Ovary (tissue), 9 donors: ENCODE results near the gene ACER3. TPM values are rescaled to one million over a fixed set of nuclear protein-coding genes. Genes with fewer than 3 reads are reported as not detected.
"Not testable (repeated sequence)": the region's sequence is repeated elsewhere in the genome, so short reads cannot be mapped to it uniquely, and the experiment has no call there.

ENCODE experiments used
- DNase-seq, 5 donors: peaks; one replicate each; pipeline ENCODE4 v3.0.0-alpha.2; 2019 to 2020
- H3K27ac ChIP-seq, 2 donors: fragments of 200-600 bp; one replicate each; pipeline versions ENCODE4 v1.5.1 to v1.8.0; 2019 to 2022
- H3K27me3 ChIP-seq: fragments of 200-600 bp; one replicate; pipeline ENCODE4 v1.8.0; 2022
- H3K36me3 ChIP-seq: fragments of 200-600 bp; sonication (generic); one replicate; pipeline ENCODE4 v1.5.1; 2019
- H3K4me1 ChIP-seq: one replicate; pipeline ENCODE4 v1.8.1; 2013; ENCODE audit warnings: mild to moderate bottlenecking, moderate library complexity; ENCODE audit not compliant: insufficient read depth
- H3K4me3 ChIP-seq: fragments of 200-600 bp; sonication (generic); one replicate; pipeline ENCODE4 v1.5.1; 2017
- H3K9me3 ChIP-seq, 2 donors: fragments of 200-600 bp in 1 of 2; sonication (generic) in 1 of 2; one replicate each; pipeline versions ENCODE4 v1.5.1 to v1.8.1; 2013 to 2019; ENCODE audit warnings: mild to moderate bottlenecking in 1 of 2, moderate library complexity in 1 of 2
- EP300 ChIP-seq: sonication (generic); formaldehyde crosslinking; IDR thresholded peaks from one replicate; pipeline ENCODE4 v1.6.1; 2017; ENCODE audit warnings: antibody characterized with exemption
- POLR2A ChIP-seq: fragments of 450-650 bp; IDR thresholded peaks from one replicate; pipeline ENCODE4 v1.6.1; 2017; ENCODE audit warnings: antibody characterized with exemption, mild to moderate bottlenecking, moderate library complexity
- WGBS, 3 donors: extraction: QIAGEN DNeasy Blood & Tissue Kit in 1 of 3; methylation state at CpG; one replicate each; pipeline versions ENCODE4 v1.1.5 to v1.1.7; 2013 to 2017; 5-methylcytosine and 5-hydroxymethylcytosine counted together
- intact Hi-C, 4 donors: fragments of 100-400 bp; cut with DNase I; formaldehyde crosslinking; loops; one replicate each; pipeline versions ENCODE4 v1.11.0 to v1.15.1; 2022 to 2023
- polyA plus RNA-seq, 2 donors: library from polyadenylated mRNA; stranded (reverse); fragments of 200-250 nt in 1 of 2; fragments of 350-450 nt in 1 of 2; fragmentation: Illumina TruSeq in 1 of 2; extraction: RNeasy Lipid Tissue Mini Kit (QIAGEN cat#74804) in 1 of 2; gene quantifications; one replicate each; pipeline ENCODE4 v1.2.3, GENCODE V29; 2013 to 2014
- total RNA-seq, 7 donors: library from RNA; depleted of rRNA in 2 of 7; stranded (reverse); fragments of >200 nt in 2 of 7; fragmentation: NEBNext Ultra II Directional in 3 of 7; extraction: Animal tissue kit (Norgen Biotek cat#: 25700) in 3 of 7; gene quantifications; one replicate each; pipeline versions ENCODE4 v1.1.0 to v1.2.4, GENCODE V29; 2016 to 2023
- TF ChIP-seq, protein P1 (sequence below), 3 donors: fragments of 450-650 bp in 2 of 3; fragments of 200-600 bp in 1 of 3; IDR thresholded peaks; one replicate each; pipeline versions ENCODE4 v1.5.1 to v1.8.0; 2016 to 2022; ENCODE audit warnings: antibody characterized with exemption in 3 of 3, mild to moderate bottlenecking in 1 of 3
- donor health status: DM: no; HTN: no; CAD: no; lungs with moderate emphysema.
- donor health status: DM: no; HTN: no; CAD: no.
- donor health status: Bipolar disorder and iron deficiency.
- donor health status: DM: yes; HTN: yes; CAD: no.
- donor health status: DM: no; HTN: no; CAD: no.
- donor health status: DM: yes; HTN: yes; CAD: no.

ACER3 gene
- total and polyA plus RNA-seq, 9 donors, result 2.4 to 20.7 (median 8.4) TPM

GRCh38 chr11:77009533-77010160, 148.9 kb downstream of the ACER3 start:
- H3K27ac ChIP-seq, result no peak overlapping the region
- no peak for TF ChIP-seq POLR2A
- TF ChIP-seq EP300, result no peak
- TF ChIP-seq, protein P1, sequence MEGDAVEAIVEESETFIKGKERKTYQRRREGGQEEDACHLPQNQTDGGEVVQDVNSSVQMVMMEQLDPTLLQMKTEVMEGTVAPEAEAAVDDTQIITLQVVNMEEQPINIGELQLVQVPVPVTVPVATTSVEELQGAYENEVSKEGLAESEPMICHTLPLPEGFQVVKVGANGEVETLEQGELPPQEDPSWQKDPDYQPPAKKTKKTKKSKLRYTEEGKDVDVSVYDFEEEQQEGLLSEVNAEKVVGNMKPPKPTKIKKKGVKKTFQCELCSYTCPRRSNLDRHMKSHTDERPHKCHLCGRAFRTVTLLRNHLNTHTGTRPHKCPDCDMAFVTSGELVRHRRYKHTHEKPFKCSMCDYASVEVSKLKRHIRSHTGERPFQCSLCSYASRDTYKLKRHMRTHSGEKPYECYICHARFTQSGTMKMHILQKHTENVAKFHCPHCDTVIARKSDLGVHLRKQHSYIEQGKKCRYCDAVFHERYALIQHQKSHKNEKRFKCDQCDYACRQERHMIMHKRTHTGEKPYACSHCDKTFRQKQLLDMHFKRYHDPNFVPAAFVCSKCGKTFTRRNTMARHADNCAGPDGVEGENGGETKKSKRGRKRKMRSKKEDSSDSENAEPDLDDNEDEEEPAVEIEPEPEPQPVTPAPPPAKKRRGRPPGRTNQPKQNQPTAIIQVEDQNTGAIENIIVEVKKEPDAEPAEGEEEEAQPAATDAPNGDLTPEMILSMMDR (IDR thresholded peaks at IDR 0.05), result no peak
- no peaks in the 10 kb centered on the region for H3K9me3 ChIP-seq
- no peak for DNase-seq
- intact Hi-C loops, result no loop called here
- no peaks in the 10 kb centered on the region for H3K36me3 ChIP-seq
- H3K4me3 ChIP-seq, result no peak overlapping the region
- H3K27me3 ChIP-seq, result no peaks in the 10 kb centered on the region
- no peaks in the 10 kb centered on the region for H3K4me1 ChIP-seq

GRCh38 chr11:77014669-77015068, 154.0 kb downstream of the ACER3 start:
- WGBS, 3 donors, result 92 to 99% (median 95%) methylated on average over 2 of the region's 2 CpGs
- intact Hi-C loops, result no loop called here
- Histone ChIP-seq H3K27ac (no peak overlapping the region), H3K27me3 (no peaks in the 10 kb centered on the region), H3K4me1 (no peaks in the 10 kb centered on the region), H3K4me3 (no peak overlapping the region), H3K36me3 (no peaks in the 10 kb centered on the region), H3K9me3 (no peaks in the 10 kb centered on the region)
- no peak for DNase-seq
- TF ChIP-seq POLR2A (no peak), EP300 (no peak)
- TF ChIP-seq, protein P1 (IDR thresholded peaks at IDR 0.05), result no peak

GRCh38 chr11:77018396-77018924, 157.7 kb downstream of the ACER3 start:
- H3K9me3 ChIP-seq, H3K4me3 ChIP-seq, H3K4me1 ChIP-seq, H3K27ac ChIP-seq, DNase-seq, H3K27me3 ChIP-seq, intact Hi-C loops, H3K36me3 ChIP-seq: not testable (repeated sequence)
- 86 to 92% (median 86%) methylated on average over 2 of the region's 2 CpGs for WGBS, 3 donors

- no peaks in the 10 kb centered on the region for H3K4me1 ChIP-seq
- no peak overlapping the region for H3K4me3 ChIP-seq
- no peak for TF ChIP-seq EP300
- TF ChIP-seq, protein P1 (IDR thresholded peaks at IDR 0.05), result no peak
- TF ChIP-seq POLR2A, result no peak
- H3K36me3 ChIP-seq, result no peaks in the 10 kb centered on the region
- intact Hi-C loops, result no loop called here
- no peaks in the 10 kb centered on the region for H3K9me3 ChIP-seq
- H3K27me3 ChIP-seq, result no peaks in the 10 kb centered on the region
- DNase-seq, result no peak
- WGBS, 3 donors, result 75 to 79% (median 76%) methylated on average over 2 of the region's 2 CpGs
- H3K27ac ChIP-seq, result no peak overlapping the region
Measured at GRCh38 chr11:77019976-77020595, 159.4 kb downstream of the ACER3 start.

DNA sequence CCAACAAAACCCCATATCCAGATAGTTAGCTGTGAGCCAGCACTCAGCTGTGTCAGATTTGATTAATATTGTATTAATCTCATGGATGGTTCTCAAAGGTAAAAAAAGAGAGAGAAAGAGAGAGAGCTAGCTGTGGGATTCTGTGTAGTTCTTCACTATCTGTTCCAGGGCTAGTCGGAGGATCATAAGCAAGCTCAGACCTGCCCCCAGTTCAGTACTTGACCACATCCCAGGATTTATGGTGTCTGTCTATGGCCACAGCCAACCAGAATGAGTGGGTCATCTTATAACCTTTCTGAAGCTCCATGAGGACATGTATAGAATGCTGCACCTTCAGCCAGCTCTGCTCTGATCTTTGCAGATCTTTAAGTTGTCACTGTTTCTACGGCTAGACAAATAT, 160.0 kb downstream of the ACER3 start:
- intact Hi-C loops, result no loop called here
- WGBS, 3 donors, result 72 to 86% (median 86%) methylated on average over 2 of the region's 2 CpGs

More for the DNA sequence above, 160.0 kb downstream of the ACER3 start:
- Histone ChIP-seq H3K4me1 (no peaks in the 10 kb centered on the region), H3K27me3 (no peaks in the 10 kb centered on the region), H3K9me3 (no peaks in the 10 kb centered on the region), H3K27ac (no peak overlapping the region), H3K36me3 (no peaks in the 10 kb centered on the region), H3K4me3 (no peak overlapping the region)
- TF ChIP-seq EP300 (no peak), POLR2A (no peak)
- TF ChIP-seq, protein P1 (IDR thresholded peaks at IDR 0.05), result no peak
- no peak for DNase-seq
